GM19043 (cell line): ENCODE data around the gene SEPTIN2.
"Not testable (repeated sequence)": the region's sequence is repeated elsewhere in the genome, so short reads cannot be mapped to it uniquely, and the experiment has no call there.

Experiments
- ATAC-seq: cut with Tn5 transposase; IDR thresholded peaks from one replicate; pipeline ENCODE4 v1.9.1; 2021; ENCODE audit warnings: low read depth; ENCODE audit not compliant: unreplicated experiment

SEPTIN2 gene

DNA sequence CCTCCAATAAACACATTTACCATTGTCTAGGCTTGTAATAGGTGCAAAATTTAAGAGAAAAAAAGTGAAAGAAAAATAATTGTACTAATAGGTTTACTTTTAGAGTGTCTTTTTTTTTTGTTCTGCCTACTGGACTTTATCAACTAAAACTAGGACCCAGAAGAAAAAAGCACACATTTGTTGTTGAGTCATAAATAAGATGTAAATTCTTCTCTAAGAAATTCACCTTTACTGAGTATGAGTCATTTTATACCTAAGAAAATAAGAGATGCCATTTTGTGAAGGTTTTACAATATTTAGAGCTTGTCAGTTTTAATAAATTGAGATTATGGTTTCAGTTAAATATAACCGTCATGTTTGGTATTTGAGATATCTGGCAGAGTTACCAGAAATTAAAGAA is 59.6 kb downstream of the SEPTIN2 start:
- ATAC-seq = no peak

DNA sequence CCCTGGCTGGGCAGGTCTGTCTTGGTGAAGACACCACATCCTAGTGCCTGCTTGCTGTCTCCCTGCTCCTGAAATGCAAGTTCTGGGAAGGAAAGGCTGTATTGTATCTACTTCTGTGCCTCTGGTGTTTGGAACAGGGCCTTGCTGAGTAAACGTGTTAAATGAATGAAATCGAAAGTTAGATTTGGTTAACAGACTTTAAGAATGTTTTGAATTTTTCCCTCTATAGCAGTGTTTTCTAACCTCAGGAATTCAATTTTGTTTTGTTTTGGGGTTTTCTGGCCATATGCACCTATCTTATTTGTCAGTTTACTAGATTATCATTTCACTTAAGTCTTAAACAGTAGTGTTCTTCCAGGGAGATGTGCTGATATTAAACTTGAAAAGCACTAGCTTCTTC is 61.1 kb downstream of the SEPTIN2 start:
- no peak for ATAC-seq

DNA sequence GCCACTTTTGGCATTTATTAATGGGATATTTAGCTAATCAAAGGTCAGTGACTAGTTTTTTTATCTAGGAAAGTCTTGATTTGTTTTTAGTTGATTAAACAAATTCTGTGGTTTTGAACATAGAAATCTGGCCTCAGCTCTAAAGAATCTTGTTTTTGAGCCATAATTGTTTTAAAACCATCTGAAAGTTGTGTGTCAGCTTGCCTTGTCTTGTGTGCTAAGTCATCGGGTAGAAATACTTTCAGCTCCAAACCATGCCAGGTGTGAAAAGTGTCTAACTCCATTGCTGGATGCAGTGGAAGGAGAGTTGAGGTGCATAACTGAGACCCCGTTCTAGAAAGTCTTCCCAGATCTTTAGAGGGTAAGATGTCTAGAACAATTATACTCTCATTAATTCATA is 63.1 kb downstream of the SEPTIN2 start:
- no peak for ATAC-seq

DNA sequence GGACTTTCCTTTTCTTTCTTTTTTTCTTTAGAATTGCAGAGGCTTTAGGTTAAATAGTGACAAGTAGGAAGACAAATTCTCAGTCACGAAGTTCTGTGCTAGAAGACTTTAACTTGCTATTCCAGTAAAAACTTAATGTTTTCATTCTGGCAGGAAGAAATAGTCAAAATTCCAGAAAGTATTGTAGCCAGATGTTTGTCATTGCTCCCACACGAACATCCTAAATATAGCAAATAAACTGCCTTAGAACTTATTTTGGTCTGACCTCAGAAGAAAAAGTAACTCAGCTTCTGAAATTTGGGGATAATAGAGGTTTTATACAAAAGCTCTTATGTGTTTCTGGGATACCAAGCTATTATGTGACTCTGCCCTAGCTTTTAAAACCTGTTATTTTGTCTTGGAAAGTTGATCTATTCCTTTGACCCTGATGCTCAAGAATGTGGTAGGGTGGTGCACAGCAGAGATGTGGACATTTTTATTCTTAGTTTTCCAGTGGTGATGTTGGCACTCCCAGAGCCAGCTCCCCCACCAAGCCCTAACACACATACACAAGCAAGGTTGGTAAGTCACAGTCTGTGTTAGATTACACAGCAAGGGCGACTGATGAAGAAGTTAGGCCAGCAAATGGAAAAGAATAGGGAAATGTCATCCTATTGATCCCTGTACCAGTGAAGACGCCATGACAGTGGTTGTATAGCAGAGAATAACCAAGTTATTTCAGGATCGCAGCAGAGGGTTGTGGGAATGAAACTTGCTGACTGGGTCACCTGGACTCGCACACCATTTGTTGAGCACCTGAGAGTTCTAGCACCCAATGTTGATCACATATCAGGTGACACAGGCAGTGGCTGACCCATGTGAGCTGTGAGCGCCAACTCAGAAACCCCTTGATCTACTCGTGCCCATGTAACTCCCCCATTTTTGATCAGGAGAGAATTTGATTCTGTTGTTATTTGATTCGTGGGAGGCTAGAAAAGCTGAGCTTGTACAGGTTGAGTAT is 64.1 kb downstream of the SEPTIN2 start:
- no peak for ATAC-seq

DNA sequence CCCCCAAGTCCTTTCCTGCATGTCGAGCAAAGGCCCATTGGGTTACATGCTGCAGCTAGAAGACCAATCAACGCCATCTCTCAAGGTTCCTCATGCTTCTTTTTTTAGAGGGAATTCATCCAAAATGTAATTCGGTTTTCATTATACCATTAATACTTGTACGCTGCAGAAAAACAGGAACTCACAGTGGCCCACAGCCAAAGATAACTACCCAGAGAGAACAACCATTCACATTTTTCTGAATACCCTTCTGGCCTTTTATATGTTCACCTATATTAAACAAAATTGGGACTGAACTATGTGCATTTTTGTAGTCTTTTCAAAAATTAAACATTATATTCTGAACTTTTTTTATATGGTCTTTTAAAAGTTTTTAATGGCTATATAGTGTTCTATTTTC is 66.1 kb downstream of the SEPTIN2 start:
- ATAC-seq = no peak

DNA sequence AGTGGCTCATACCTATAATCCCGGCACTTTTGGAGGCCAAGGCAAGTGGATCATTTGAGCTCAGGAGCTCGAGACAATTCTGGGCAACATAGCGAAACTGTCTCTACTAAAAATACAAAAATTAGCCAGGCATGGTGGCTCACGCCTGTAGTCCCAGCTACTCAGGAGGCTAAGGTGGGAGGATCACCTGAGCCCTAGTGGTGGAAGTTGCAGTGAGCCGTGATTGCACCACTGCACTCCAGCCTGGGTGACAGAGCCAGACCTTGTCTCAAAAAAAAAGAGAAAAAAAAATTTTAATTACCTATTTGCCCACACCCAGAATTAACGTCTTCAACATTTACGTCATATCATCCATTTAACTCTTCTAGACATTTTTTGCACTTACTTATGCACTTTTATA is 69.7 kb downstream of the SEPTIN2 start:
- not testable (repeated sequence) for ATAC-seq

DNA sequence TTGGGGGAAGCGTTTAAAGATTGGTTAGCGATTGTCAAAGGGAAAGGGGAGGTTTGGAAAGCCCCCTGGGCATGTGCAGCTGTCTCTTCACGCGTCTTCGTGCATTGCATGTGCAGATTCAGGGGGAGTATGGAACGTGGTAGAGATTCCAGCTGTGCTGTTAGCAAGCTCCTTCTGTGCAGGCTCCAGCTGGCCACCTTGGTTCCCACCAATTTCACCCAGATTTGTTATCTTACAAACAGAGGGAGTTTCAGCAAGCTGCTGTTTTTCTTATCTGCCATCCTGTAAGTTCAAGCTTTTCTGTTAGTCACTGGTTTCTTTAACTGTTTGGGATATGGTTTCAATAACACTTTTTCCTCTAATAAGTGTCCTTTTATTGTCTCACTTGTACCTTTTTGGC is 70.8 kb downstream of the SEPTIN2 start:
- ATAC-seq = no peak

DNA sequence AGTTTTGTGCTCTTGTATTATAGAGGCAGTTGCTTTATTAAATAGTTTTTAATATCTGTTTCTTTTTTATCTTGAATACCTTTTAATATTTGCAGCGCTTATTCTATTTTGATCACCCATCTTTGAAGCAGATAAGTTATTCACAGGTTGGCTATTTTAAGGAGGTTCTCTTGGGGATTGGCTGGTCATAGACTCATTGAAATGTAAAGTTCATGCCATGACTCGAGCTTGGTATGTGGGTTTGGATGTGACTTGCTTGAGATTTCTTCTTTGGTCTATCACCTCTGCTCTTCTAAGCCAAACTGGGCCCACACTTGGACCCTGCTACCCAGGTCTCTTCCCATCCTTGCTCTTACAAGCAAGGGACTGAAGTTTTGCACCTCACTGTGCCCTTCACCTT is 74.0 kb downstream of the SEPTIN2 start:
- no peak for ATAC-seq

DNA sequence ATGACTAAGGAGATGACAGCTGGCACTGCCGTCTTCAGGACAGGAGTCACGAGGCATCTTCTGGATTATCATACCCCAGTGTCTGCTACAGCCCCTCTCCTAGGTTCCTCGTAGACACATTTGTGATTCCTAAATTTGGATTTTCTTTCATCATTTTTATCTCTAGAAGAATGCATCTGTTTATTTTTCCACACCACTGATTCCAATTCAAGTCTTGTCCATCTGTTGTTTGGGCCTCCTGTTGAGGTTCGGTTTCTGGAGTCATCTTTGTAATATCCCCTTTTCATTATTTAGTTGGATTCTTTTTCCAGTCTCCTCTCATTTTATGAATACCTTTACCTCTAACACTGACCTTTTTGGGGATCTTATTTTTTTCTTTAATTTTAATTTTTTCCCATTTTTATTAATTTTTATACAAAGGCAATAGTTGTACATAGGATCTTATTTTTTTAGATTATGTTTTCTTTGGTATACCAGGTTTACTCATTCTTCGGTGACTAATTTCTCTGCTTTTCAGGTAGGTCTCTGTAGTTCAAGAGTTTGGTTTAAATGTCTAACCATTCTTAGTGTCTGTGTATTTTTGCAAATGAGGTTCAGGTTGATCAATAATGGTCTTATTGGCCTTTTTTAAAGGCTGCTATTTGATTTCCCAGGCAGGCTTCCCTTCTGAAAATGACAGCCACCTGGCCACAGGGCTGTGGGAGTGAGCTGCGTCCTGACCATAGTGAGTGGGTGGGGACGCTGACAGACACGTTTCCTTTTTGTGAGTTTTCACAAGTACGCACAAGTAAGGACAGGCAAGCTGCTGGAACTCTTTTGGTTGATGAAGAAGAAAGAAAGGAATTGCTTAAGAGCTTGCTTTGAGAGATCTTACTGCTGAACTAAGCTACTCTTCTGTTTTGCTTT is 74.8 kb downstream of the SEPTIN2 start:
- no peak for ATAC-seq

DNA sequence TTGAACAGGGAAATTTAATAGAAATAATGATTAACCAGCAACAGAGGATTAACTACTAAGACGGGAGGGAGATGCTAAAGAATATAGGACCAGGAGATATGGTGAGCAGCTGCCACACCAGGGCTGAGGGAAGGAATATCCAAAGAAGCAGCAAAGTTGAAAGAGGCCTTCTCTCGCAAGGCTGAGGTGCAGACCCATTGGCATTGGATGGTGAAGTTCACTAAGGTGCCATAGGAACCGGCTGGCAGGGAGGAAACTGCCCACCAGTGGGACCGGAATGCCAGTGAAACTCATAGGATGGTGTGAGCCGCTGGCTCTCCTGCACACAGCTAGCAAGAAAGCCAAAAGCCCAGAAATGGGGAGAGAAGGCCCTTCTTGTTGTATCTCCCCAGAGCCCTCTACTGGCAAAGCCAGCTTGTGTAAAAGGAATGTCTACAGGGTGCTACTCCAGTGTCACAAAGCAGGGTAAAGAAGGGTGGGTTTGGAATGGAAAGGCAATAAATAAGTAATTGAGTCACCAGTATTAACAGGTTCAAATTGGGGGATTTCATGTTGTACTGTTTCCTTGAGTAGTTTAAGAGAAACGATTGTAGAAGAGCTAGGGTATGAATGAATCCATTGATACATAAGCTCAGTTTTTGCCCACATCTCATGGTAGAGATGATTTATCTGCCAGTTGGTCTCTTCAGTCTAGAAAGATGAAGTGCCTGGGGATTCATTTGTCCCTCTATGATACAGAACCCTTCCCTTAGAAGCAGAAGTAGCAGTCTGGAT is 76.4 kb downstream of the SEPTIN2 start:
- no peak for ATAC-seq

DNA sequence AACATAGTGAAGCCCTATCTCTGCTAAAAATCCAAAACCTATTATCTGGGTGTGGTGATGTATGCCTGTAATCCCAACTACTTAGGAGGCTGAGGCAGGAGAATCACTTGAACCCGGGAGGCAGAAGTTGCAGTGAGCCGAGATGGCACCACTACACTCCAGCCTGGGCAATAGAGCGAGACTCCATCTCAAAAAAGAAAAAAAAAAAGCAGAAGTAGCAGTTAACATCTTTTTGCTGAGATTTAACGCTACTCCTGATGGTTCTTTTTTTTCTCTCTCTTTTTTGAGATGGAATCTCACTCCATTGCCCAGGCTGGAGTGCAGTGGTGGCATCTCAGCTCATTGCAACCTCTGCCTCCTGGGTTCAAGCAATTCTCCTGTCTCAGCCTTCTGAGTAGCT is 77.0 kb downstream of the SEPTIN2 start:
- not testable (repeated sequence) for ATAC-seq

DNA sequence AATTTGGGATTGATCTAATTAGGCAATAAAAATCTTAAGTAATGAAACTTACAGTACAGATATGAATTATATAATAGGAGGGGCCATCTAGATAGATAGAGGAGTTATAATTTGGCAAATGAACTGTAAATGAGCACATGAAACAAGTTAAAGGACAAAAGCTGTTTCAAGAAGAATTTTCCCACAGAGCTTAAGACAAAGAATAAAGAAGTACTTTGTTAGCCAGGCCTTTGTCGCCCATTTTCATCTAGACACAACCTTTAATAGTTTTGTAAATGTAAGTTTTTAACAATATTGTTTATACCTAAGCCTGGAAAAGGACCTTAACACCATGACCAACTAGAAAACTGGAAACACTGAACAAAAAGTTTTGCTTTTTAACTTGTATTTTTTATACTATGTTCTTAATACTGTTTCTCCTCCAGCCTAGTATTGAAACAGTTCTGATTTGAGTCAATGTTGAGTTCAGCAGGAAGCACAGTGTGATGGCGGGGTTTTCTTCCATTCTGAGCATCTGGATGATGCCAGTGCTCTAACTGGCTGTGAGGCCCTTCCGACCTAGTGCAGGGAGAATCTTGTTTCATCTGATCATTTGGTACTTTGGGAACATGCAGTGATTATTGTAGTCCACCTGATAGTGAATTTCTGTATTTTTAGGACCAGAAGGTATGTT is 77.9 kb downstream of the SEPTIN2 start:
- no peak for ATAC-seq

DNA sequence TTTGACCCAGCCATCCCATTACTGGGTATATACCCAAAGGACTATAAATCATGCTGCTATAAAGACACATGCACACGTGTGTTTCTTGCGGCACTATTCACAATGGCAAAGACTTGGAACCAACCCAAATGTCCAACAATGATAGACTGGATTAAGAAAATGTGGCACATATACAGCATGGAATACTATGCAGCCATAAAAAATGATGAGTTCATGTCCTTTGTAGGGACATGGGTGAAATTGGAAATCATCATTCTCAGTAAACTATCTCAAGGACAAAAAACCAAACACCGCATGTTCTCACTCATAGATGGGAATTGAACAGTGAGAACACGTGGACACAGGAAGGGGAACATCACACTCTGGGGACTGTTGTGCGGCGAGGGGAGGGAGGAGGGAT is 81.1 kb downstream of the SEPTIN2 start:
- not testable (repeated sequence) for ATAC-seq

DNA sequence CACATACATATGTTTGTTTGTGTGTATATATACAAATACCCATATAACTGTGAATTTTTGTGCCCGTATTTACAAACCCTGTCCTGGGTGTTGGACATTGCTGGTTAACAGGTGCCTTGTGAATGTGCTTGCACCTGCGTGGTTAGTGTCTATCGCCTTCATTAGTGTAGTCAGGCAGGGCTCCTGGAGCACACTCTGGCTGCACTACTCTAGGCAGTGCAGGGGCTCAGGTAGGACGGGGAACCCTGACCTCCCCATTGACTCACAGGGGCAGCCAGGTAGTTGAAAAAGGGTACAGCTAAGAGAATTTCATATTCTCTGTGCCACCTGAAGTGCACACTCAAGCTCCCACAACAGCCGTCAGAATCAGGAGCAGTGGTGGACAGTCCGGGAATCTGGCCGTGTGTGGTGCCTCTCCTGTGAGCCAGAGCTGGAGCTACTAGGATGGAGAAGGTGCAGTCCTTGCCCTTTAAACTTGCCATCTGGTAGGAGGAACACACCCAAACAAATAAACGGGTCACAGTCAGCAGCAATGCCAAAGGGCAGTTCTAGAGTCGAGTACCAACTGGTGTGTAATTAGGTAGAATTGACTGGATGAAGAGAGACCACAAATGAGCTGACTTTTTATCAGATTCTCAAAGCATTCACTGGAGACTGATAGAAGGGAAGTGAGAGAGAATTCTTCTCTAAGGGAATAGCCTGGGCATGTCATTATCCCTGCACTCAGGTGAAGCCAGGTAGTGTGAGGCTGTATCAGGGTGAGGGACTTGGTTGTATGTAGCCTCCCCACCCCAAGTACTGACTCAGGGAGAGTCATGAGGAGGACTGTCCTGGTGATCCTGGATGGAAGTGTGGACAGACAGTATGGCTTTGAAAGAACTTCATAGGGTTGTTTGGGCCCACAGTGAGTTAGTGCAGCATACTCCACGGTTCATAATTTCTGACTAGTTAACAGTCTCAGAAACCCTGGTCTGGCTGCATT is 84.5 kb downstream of the SEPTIN2 start:
- no peak for ATAC-seq
